Stimulated activated CD8-positive, alpha-beta memory T cell treated with anti-CD3 and anti-CD28 coated beads, Interleukin-2, amount 100 ng/mL, for 48 hours (primary cell): Measurements from ENCODE around the gene OR4Q2.
"Not testable (repeated sequence)": the region's sequence is repeated elsewhere in the genome, so short reads cannot be mapped to it uniquely, and the experiment has no call there.

Experiments
- DNase-seq, 2 donors: peaks; one replicate each; pipeline ENCODE4 v3.0.0-alpha.2; 2020; ENCODE audit warnings: low read depth in 2 of 2

OR4Q2 gene

GRCh38 chr14:20001863-20002262 lies at the start of gene OR4Q2:
Gene OR4Q2, plus strand, starts transcription at chr14:20002163.
- no peak for DNase-seq

GRCh38 chr14:19969735-19970134 lies 32.2 kb upstream of the OR4Q2 start:
- not testable (repeated sequence) for DNase-seq

DNA sequence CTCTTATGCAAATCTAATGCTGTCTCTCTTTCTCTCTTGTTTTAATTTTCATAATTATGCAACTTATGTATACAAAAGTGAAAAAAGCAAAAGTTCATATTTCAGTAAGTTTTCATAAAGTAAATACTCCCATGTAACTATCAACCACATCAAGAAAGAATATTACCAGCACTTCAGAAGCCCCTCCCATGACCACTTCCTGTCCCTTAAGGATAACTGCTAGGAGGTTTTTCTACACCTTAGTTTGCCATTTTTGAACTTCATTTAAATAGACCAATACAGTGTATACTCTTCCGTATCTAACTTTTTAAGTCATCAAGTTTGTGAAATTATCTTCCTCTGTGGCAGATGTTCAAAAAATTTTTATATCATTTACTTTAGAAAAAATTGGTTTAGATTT lies 27.1 kb upstream of the OR4Q2 start:
- no peak for DNase-seq

DNA sequence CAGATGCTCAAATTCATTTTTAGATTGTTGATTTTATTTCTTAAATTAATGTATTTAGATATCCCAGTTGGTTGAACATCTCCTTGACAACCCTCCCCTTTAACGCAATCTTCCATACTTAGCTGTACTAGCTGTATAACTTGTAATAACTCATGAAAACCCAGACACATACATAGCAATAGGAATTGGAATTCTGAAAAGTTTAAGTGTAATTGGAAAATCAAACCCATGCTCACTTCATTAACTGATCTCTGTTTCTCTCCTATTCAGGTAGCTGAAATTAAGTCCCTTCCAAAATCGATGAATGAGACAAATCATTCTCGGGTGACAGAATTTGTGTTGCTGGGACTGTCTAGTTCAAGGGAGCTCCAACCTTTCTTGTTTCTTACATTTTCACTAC lies 26.7 kb upstream of the OR4Q2 start, which contains the start of gene OR4K15:
OR4K15 (plus strand) TSS at position 301 of the 400 bp plus-strand sequence; CDS start at position 301, 0 bp downstream.
- DNase-seq = no peak

GRCh38 chr14:19993438-19993837 lies 8.5 kb upstream of the OR4Q2 start:
- DNase-seq = no peak

DNA sequence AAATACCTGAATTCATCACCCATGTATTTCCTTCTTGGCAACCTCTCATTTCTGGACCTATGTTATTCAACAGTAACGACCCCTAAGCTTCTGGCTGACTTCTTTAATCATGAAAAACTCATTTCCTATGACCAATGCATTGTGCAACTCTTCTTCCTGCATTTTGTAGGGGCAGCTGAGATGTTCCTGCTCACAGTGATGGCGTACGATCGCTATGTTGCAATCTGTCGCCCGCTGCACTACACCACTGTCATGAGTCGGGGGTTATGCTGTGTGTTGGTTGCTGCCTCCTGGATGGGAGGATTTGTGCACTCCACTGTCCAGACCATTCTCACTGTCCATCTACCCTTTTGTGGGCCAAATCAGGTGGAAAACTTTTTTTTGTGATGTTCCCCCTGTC lies 356 bp downstream of the OR4Q2 start:
- DNase-seq = no peak

- no peak for DNase-seq
Observed at GRCh38 chr14:20008156-20008555, 6.2 kb downstream of the OR4Q2 start.

GRCh38 chr14:20019257-20019865 lies 17.4 kb downstream of the OR4Q2 start, which contains the start of gene OR4K14:
Gene OR4K14, minus strand, starts transcription at chr14:20019307. Its CDS starts 4,114 bp downstream, at chr14:20015193.
- DNase-seq = no peak

GRCh38 chr14:20031058-20031457 lies 29.1 kb downstream of the OR4Q2 start:
- DNase-seq = no peak

DNA sequence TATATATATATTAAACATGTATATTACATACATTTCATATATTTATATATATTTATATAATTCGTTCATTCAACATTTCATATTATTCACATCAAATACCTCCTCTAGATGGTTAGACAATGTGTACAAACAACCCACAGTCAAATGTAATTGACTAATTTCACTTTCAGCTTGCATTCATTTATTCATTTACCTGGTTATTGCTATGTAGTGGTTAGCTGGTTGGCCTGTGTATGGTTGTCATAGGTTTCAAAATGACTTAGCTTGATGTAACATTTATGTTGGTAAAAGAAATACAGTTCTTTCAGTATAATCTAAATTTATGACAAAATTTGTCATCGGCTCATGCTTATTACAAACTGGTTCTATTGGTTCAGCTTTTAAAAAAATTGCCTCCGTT lies 33.5 kb downstream of the OR4Q2 start:
- no peak for DNase-seq

DNA sequence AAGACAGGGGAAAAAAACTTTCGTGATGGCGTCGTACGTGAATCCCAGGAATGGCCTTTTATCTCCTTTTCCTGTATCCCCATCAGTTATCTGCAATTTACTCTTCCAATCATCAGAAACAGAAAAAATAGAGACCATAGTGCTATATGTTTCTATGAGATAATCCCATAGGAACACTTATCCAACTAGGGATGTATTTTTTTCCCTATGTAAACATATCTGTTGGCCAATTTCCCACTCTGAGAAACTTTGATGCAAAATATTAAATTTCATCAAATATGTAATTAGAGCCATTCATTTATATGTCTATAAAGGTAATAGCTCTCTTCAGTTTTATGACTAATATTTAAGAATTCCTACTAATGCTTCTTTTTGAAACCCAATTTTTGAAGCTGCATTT lies 34.0 kb downstream of the OR4Q2 start, which contains the start of gene OR4K13:
OR4K13 (minus strand) TSS at position 101 of the 400 bp plus-strand sequence. CDS start 1,280 bp downstream, outside the sequence.
- no peak for DNase-seq

DNA sequence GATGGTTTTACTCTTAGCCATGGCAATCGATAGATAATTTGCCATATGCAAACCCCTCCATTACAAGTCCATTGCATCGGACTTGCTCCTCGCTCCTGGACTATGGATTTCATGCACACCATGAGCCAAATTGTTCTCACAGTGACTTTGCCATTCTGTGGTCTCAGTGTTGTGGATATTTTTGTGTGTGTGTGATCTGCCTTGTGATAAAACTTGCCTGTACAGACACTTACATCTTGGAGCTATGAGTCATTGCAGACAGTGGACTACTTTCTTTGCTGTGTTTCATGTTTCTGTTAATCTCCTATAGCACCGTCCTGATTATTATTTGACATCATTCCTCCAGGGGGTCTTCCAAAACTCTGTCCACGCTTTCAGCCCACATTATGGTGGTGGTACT lies 42.3 kb downstream of the OR4Q2 start:
- no peak for DNase-seq

GRCh38 chr14:20048202-20048601 lies 46.2 kb downstream of the OR4Q2 start:
- DNase-seq = no peak
